ENCODE results near the gene COLEC12. TPM values are rescaled to one million over a fixed set of nuclear protein-coding genes. Genes with fewer than 3 reads are reported as not detected.

The COLEC12 gene
- total and polyA plus RNA-seq, 3 donors from 2014 or later = 4.5 to 10.4 (median 8.1) TPM

GRCh38 chr18:328928-329327 lies 171.6 kb downstream of the COLEC12 start:
- intact Hi-C loops (cut with DNase I; ENCODE audit: low total_unique reads) = no loop called here
- no peak for TF ChIP-seq POLR2A (IDR thresholded peaks at IDR 0.05)
- no peak for TF ChIP-seq CTCF (IDR thresholded peaks at IDR 0.05)
- H3K9me3 ChIP-seq = no peaks in the 10 kb centered on the region
- no peaks in the 10 kb centered on the region for H3K36me3 ChIP-seq (ENCODE audit: low read depth, missing control alignments)
- no peak for DNase-seq
- 95 to 96% methylated on average over 4 of the region's 4 CpGs for WGBS, 2 donors
- no peaks in the 10 kb centered on the region for H3K4me1 ChIP-seq
- H3K27me3 ChIP-seq = no peaks in the 10 kb centered on the region
- H3K27ac ChIP-seq = no peak overlapping the region
- no peak overlapping the region for H3K4me3 ChIP-seq

- TF ChIP-seq POLR2A (IDR thresholded peaks at IDR 0.05) (no peak), CTCF (IDR thresholded peaks at IDR 0.05) (no peak)
- intact Hi-C loops (cut with DNase I; ENCODE audit: low total_unique reads) = no loop called here
- no peak overlapping the region for H3K4me3 ChIP-seq
- H3K27me3 ChIP-seq = no peaks in the 10 kb centered on the region
- no peaks in the 10 kb centered on the region for H3K9me3 ChIP-seq
- WGBS, 2 donors = 67 to 71% methylated on average over 1 of the region's 1 CpG
- no peak for DNase-seq
- H3K4me1 ChIP-seq = peaks cover 3% of the 10 kb centered on the region
- H3K27ac ChIP-seq = no peak overlapping the region
- no peaks in the 10 kb centered on the region for H3K36me3 ChIP-seq (ENCODE audit: low read depth, missing control alignments)
Observed at GRCh38 chr18:326846-327245, 173.7 kb downstream of the COLEC12 start.

DNA sequence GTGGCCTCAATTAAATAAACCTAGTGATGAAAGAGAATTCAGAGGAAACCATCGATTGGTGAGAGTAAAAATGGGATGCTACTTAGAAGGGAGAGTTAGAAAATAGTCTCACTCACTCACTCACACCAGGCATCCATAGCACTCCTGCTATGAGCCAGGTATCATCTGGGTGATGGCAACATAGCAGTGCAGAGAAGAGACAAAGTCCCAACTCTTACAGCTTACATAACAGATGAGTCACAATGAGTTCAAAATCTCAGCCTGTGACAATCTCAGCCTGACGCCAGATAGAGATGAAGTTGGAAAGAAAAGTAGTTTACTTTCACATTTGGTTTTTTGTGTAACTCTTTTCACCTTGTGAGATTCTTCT lies 177.3 kb downstream of the COLEC12 start:
- no peak for DNase-seq
- intact Hi-C loops (cut with DNase I; ENCODE audit: low total_unique reads) = no loop called here
- Histone ChIP-seq H3K4me3 (no peak overlapping the region), H3K27me3 (no peaks in the 10 kb centered on the region), H3K9me3 (no peaks in the 10 kb centered on the region), H3K36me3 (ENCODE audit: low read depth, missing control alignments) (no peaks in the 10 kb centered on the region), H3K27ac (no peak overlapping the region), H3K4me1 (peaks cover 3% of the 10 kb centered on the region)
- no peak for TF ChIP-seq CTCF (IDR thresholded peaks at IDR 0.05)
- TF ChIP-seq POLR2A (IDR thresholded peaks at IDR 0.05) = no peak
- 81 to 85% methylated on average over 2 of the region's 2 CpGs for WGBS, 2 donors

- no peak overlapping the region for H3K27ac ChIP-seq
- H3K36me3 ChIP-seq (ENCODE audit: low read depth, missing control alignments) = no peaks in the 10 kb centered on the region
- intact Hi-C loops (cut with DNase I; ENCODE audit: low total_unique reads) = no loop called here
Observed at GRCh38 chr18:321865-322467, 178.5 kb downstream of the COLEC12 start.

More at GRCh38 chr18:321865-322467, 178.5 kb downstream of the COLEC12 start:
- no peak for TF ChIP-seq POLR2A (IDR thresholded peaks at IDR 0.05)
- no peak for TF ChIP-seq CTCF (IDR thresholded peaks at IDR 0.05)
- H3K4me1 ChIP-seq = peaks cover 3% of the 10 kb centered on the region
- no peak overlapping the region for H3K4me3 ChIP-seq
- H3K9me3 ChIP-seq = no peaks in the 10 kb centered on the region
- no peaks in the 10 kb centered on the region for H3K27me3 ChIP-seq
- 86 to 95% methylated on average over 5 of the region's 5 CpGs for WGBS, 2 donors
- DNase-seq = no peak

Measured in testis (tissue), 3 donors.